SH-SY5Y (cell line): ENCODE measurements around the gene IKZF1.

ENCODE experiments used
- GATA2 ChIP-seq: IDR thresholded peaks from 2 replicates; pipeline ENCODE4 v1.6.1; 2011; ENCODE audit warnings: mild to moderate bottlenecking, low read depth, low read length
- GATA3 ChIP-seq: IDR thresholded peaks from 2 replicates; pipeline ENCODE4 v1.6.1; 2011; ENCODE audit warnings: low read depth, mild to moderate bottlenecking, low read length, moderate library complexity

DNA sequence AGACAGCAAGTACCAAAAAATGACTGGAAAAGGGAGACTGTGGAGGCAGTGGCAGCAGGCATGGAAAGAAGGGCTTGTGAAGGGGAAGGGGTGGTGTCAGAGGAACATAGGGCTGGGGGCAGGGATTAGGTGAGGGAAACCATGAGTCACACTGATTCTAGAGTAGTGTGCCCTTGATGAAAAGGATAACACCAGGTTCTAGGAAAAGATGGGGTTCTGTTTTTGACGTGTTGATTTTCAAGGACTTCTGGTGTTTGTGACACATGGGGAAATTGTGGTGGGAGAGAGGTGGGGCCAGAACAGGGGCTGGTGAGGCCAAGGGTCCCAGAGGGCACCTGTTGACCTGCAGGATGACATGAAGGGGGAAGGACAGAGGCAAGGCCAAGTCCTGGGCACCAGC, 88.6 kb downstream of the IKZF1 start:
- TF ChIP-seq GATA2 (no peak), GATA3 (no peak)
